Coronary artery (tissue), 2 donors: ENCODE measurements around the gene LPP.

Experiments
- DNase-seq: peaks from one replicate; pipeline ENCODE4 v3.0.0-alpha.2; 2017; ENCODE audit warnings: low spot score
- H3K27ac ChIP-seq, 2 donors: fragments of 200-600 bp; sonication (generic); one replicate each; pipeline ENCODE4 v1.5.1; 2016 to 2019
- H3K4me3 ChIP-seq: fragments of 200-600 bp; sonication (generic); 2 replicates; pipeline ENCODE4 v1.5.1; 2016; ENCODE audit warnings: mild to moderate bottlenecking, moderate library complexity
- CTCF ChIP-seq: fragments of 200-600 bp; sonication (generic); IDR thresholded peaks from one replicate; pipeline ENCODE4 v1.5.1; 2019; ENCODE audit warnings: antibody characterized with exemption

Gene LPP

GRCh38 chr3:188234132-188234531 is 80.2 kb downstream of the LPP start:
- TF ChIP-seq CTCF: no peak
- no peak for DNase-seq
- peak overlapping the region; percentile 0 for H3K4me3 ChIP-seq
- H3K27ac ChIP-seq: peak overlapping the region; percentile 38 to 68

GRCh38 chr3:188236271-188236670 is 82.3 kb downstream of the LPP start:
- Histone ChIP-seq H3K27ac (no peak overlapping the region), H3K4me3 (no peak overlapping the region)
- TF ChIP-seq CTCF: no peak
- no peak for DNase-seq

GRCh38 chr3:188239035-188239434 is 85.1 kb downstream of the LPP start:
- H3K27ac ChIP-seq: peak overlapping the region; percentile 28 to 74
- no peak for TF ChIP-seq CTCF
- no peak for DNase-seq

GRCh38 chr3:188239577-188239976 is 85.6 kb downstream of the LPP start:
- Histone ChIP-seq H3K4me3 (no peak overlapping the region), H3K27ac (peak overlapping the region; percentile 28 to 74)
- no peak for TF ChIP-seq CTCF
- no peak for DNase-seq

More at GRCh38 chr3:188239035-188239434, 85.1 kb downstream of the LPP start:
- H3K4me3 ChIP-seq: no peak overlapping the region

GRCh38 chr3:188240189-188240981 is 86.4 kb downstream of the LPP start:
- peak overlapping the region; percentile 49 for H3K4me3 ChIP-seq
- peak overlapping the region; percentile 61 to 74 for H3K27ac ChIP-seq
- TF ChIP-seq CTCF: no peak
- DNase-seq: no peak

- Histone ChIP-seq H3K4me3 (peak overlapping the region; percentile 49), H3K27ac (peak overlapping the region; percentile 61 to 74)
- DNase-seq: no peak
- no peak for TF ChIP-seq CTCF
Measured at GRCh38 chr3:188241072-188241471, 87.1 kb downstream of the LPP start.

GRCh38 chr3:188241883-188242282 is 87.9 kb downstream of the LPP start:
- Histone ChIP-seq H3K27ac (peak overlapping the region; percentile 55 to 61), H3K4me3 (no peak overlapping the region)
- no peak for TF ChIP-seq CTCF
- DNase-seq: no peak
